IPS-18c (cell line): ENCODE results near the gene GHR.

Experiments used
- H3K4me3 ChIP-seq: 2 replicates; pipeline ENCODE4 v1.7.0; 2013; ENCODE audit warnings: low read depth, mild to moderate bottlenecking, low read length, moderate library complexity; ENCODE audit not compliant: insufficient read depth
- H3K9me3 ChIP-seq: one replicate; pipeline ENCODE4 v1.6.1; 2013; ENCODE audit warnings: mild to moderate bottlenecking, low read length, moderate library complexity; ENCODE audit not compliant: control insufficient read depth, insufficient read depth

GHR gene

GRCh38 chr5:42423285-42424165, at the start of gene GHR:
GHR (plus strand) TSS chr5:42423439; CDS start chr5:42565875, 142,436 bp downstream.
- no peaks in the 10 kb centered on the region for H3K9me3 ChIP-seq
- peak within 1 kb of the TSS; percentile 72 for H3K4me3 ChIP-seq

DNA sequence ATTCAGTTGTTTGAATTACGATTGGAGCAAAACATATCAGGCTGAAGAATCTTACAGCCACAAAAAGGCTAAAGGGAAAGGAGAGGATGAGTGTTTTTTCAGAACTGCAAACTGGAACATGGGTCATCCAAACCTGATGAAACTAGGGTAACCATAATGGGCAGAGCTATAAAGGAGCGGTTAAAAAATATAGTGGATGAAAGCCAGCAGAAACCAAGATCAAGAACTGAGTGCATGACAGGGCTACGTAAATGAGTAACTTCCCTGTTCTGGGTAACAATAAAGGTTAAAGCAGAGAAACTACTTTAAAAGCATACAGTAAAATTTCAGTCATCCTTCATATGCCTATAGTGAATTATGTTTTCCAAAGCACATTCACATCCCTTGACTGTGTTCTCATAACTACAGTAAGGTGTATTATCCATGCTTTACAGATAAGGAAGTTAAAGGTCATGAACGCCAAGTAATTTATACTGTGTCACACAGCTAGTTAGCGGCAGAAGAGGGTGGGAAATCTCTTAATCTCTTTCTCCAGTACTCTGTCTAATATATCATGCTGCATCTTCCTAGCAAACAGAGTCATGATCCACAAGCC, 48.5 kb upstream of the GHR start:
- Histone ChIP-seq H3K4me3 (no peak overlapping the region), H3K9me3 (no peaks in the 10 kb centered on the region)

GRCh38 chr5:42377496-42377895, 45.7 kb upstream of the GHR start:
- Histone ChIP-seq H3K4me3 (no peak overlapping the region), H3K9me3 (no peaks in the 10 kb centered on the region)

DNA sequence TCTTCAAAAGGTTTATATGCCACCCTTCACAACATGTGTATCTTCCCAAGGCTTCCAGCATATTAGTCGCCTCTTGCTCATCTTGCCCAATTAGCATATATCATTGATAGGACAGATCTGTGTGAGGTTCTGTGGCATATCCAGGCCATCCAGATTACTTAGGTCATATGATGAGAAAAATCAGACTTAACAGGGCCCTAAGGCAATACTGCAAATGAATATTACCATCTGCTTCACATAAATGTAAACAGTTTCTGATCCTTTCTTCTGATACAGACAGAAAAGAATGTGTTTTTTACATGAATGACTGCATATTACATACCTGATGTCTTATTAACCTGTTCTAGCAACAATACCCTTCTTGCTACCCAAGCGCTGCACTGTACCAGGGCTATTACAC, 41.3 kb upstream of the GHR start:
- Histone ChIP-seq H3K4me3 (no peak overlapping the region), H3K9me3 (no peaks in the 10 kb centered on the region)

DNA sequence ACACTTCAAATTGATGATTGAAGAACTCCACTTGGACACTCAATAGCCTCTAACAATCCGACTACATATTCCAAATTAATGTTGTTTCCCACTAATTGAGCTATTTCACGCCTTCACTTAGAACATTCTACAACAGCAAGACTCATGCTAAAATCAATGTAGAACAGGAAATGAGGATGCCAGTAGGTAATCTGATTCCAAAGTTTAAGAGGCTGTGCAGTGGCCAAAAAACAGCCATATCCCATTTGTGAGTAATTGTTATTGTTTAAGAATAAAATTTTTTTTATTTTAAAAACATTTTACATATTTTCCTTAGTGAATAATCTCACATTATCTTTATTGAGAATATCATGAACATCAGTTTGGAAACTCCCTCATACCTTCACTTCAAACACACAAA, 35.7 kb upstream of the GHR start:
- Histone ChIP-seq H3K9me3 (no peaks in the 10 kb centered on the region), H3K4me3 (no peak overlapping the region)

DNA sequence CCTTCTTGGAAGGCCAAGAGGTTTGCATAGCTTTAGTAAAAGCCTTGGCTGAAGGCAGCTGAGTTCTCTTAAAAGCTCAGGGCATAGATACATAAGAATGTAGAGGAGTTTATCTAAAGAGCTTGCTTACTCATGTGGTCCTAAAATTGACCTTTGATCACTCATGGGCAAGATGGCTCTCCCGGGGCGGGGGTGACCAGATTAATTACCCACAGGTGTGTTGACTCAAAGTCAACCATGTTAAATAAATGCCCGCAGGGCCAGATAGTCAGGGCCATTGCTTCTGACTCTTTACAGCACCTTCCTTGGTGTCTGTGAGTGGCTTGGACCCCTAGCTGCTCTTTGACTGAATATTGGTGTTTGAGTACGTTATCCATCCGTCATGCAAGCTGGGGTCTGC, 33.1 kb upstream of the GHR start:
- peaks cover 2% of the 10 kb centered on the region for H3K9me3 ChIP-seq
- no peak overlapping the region for H3K4me3 ChIP-seq

DNA sequence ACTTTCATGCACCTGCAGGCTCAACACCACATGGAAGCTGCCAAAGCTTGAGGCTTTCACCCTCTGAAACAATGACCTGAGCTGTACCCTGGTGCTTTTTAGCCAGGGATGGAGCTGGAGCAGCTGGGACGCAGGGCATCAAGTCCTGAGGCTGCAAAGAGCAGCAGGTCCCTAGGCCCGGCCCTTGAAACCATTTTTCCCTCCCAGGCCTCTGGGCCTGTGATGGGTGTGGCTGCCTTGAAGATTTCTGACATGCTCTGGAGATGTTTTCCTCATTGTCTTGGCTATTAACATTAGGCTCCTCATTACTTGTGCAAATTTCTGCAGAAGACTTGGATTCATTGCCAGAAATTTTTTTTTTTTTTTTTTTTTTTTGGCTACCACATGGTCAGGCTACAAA, 30.3 kb upstream of the GHR start:
- Histone ChIP-seq H3K4me3 (no peak overlapping the region; the same call in 1 of the 2 replicates), H3K9me3 (peaks cover 4% of the 10 kb centered on the region)

- Histone ChIP-seq H3K9me3 (peaks cover 4% of the 10 kb centered on the region), H3K4me3 (no peak overlapping the region)
Measured at GRCh38 chr5:42396111-42396510, 27.1 kb upstream of the GHR start.

DNA sequence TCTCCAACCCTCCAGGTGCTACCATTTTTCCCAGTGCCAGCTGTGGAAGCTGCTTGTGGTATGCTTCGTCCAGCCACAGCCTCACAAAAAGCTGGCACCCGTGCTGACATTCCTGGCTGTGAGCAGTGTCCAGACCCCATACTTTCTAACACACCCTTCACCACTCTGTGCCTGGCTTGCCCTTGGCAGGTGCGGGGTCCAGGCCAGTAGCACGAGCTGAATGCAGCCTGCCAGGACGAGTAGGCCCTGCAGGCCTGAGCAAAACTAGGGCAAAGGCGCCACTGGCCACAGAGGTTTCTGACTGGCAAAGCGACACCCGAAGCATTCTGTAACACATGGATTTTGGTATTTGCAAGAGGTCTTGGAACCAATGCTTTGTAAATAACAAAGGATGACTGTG, 26.0 kb upstream of the GHR start:
- no peak overlapping the region for H3K4me3 ChIP-seq
- H3K9me3 ChIP-seq, result peaks cover 4% of the 10 kb centered on the region

- no peak overlapping the region for H3K4me3 ChIP-seq
- peaks cover 2% of the 10 kb centered on the region for H3K9me3 ChIP-seq
Measured at GRCh38 chr5:42399702-42400101, 23.5 kb upstream of the GHR start.

DNA sequence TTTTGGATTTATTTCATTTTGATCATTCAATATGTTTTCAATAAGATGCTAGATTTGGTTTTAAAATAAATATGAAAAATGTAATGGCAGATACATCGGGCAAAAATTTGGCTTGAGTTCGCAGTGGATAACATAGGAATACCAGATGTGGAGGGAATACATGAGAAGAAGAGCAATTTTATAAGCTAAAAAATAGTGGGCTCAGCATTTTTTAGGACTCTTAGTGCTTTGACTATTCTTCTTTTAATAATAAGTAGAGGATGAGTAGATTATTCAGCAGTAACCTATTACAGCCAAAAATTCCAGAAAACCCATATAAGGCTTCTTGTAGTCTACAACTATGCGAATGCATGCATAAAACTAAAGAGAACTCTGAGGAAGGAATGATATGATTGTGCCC, 22.8 kb upstream of the GHR start:
- H3K4me3 ChIP-seq, result no peak overlapping the region
- peaks cover 2% of the 10 kb centered on the region for H3K9me3 ChIP-seq

DNA sequence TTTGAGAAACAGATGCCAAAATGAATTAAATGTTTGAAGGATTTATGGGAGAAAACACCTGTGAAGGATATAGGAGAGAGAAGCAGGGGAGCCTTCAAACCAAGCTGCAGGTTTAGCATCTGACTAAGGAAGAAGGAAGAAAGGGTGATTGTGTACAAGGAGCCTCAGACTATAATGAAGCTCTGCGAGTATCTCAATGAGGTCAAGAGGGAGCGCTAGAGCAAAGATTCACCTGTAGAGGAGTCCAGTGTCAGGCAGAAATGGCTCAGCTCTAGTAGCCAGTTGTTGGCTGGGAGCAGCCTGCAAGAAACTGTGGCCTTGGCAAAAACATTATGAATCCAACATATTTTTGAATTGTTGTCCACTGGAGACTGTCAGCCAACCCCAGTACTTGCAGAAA, 20.0 kb upstream of the GHR start:
- Histone ChIP-seq H3K4me3 (no peak overlapping the region), H3K9me3 (no peaks in the 10 kb centered on the region)

GRCh38 chr5:42404366-42404765, 18.9 kb upstream of the GHR start:
- Histone ChIP-seq H3K4me3 (no peak overlapping the region), H3K9me3 (no peaks in the 10 kb centered on the region)

DNA sequence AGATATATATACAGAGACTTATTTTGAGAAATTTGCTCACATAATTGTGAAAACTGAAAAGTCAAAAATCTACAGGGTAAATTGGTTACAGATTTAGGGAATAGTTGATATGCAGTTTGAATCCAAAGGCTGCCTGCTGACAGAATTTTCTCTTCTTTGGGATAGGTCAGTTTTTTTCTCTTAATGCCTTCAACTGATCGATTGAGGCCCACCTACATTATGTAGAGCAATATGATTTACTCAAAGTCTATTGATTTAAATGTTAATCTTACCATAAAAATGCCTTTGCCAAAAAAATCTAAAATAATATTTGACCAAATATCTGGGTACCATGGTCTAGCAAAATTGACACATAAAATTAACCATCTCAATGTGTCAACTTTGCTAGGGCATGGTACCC, 3.9 kb upstream of the GHR start:
- Histone ChIP-seq H3K4me3 (no peak overlapping the region), H3K9me3 (no peaks in the 10 kb centered on the region)

GRCh38 chr5:42422656-42423280, 471 bp upstream of the GHR start:
- H3K4me3 ChIP-seq, result peak overlapping the region; percentile 72
- H3K9me3 ChIP-seq, result no peaks in the 10 kb centered on the region

DNA sequence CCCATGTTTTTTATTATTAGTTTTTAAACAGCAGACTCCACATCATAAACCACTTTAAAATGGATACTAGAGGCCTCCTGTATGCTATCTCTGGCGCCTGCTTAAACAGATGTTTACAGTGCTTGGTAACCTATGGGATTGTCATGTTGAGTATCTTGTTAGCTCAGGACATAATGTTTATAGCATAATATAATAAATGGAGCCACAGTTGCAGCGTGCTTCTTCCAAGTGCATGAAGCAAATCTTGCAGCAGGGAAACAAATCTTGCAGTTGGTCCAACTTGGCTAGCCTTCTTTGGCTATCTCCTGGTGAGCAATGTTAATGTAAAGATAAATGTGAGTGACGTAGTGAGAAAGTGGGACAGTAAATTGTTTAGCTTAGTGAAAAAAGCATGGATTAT, 2.8 kb downstream of the GHR start:
- H3K4me3 ChIP-seq, result no peak overlapping the region
- H3K9me3 ChIP-seq, result no peaks in the 10 kb centered on the region

GRCh38 chr5:42429694-42430093, 6.5 kb downstream of the GHR start:
- H3K9me3 ChIP-seq, result no peaks in the 10 kb centered on the region
- no peak overlapping the region for H3K4me3 ChIP-seq

- no peak overlapping the region for H3K4me3 ChIP-seq
- no peaks in the 10 kb centered on the region for H3K9me3 ChIP-seq
Measured at GRCh38 chr5:42434047-42434724, 10.9 kb downstream of the GHR start.
